HG03066 (cell line): ENCODE measurements around the gene MSRB3.
"Not testable (repeated sequence)": the region's sequence is repeated elsewhere in the genome, so short reads cannot be mapped to it uniquely, and the experiment has no call there.

ENCODE experiments used
- ATAC-seq: cut with Tn5 transposase; IDR thresholded peaks from one replicate; pipeline ENCODE4 v1.9.1; 2021; ENCODE audit warnings: low read depth; ENCODE audit not compliant: unreplicated experiment

MSRB3 gene

DNA sequence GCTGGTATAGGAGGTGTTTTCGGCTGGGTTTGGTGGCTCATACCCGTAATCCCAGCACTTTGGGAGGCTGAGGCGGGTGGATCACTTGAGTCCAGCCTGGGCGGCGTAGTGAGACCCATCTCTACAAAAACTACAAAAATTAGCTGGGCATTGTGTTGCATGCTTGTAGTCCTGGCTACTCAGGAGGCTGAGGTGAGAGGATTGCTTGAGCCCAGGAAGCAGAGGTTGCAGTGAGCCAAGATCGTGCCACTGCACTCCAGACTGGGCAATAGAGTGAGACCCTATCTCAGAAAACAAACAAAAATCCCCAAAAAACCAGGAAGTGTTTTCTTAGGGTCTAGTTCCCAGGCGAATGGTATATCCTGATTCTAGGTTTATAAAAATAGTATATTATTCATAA lies 7.0 kb downstream of the MSRB3 start:
- ATAC-seq = not testable (repeated sequence)

DNA sequence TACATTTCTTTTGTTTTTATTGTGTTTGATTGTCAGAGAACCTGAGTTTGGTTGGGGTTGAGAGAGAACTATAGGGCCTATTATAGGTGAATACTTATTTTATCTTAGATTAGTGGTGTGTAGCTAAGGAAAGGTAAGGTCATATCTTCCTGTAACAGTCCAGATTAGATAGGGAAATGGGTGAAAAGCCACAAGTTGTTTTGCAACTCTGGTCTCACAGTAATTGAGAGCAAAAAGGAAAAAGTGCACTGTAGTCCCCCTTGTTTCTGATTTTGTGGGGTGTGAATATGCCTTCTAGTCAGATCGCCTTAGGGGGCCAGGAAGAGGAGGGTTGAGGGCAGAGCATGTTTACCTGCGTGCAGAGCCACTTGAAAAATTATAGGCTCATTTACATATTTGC lies 8.9 kb downstream of the MSRB3 start:
- ATAC-seq = no peak

DNA sequence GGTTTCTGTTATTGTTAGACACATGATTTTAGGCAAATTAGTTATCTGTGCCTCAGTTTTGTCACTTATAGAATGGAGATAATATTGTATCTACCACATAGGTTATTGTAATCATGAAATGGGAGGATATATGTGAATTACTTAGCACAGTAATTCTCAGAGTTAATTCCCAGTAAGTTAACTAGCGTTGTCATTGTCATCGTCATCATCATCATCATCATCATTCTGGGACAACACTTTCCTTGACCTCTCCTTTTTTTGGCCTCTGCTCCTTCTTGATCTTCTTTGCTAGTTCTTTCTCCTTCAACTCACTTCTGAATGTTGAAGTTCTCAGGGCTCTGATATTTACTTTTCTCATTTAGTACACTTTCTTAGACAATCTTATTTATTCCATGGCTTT lies 13.8 kb downstream of the MSRB3 start:
- no peak for ATAC-seq

DNA sequence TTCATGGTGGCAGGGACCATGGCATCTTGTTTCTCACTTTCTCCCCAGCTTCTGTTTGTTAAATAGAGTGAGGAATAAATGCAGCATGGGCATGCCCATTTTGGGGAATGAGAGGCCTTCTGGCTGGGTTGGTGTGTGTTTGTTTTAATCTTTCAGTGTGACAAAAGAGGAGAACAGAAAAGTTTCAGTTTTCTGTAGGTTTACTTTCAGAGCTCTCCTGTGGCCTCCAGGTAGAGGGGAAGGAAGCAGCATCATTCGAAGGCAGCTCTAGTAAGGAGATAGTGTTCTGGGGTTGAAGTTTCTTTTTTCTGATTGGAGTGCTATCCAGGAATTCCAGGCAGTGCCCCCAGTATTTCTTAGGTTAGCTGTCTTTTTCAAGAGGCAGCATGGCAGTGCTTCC lies 15.3 kb downstream of the MSRB3 start:
- ATAC-seq = no peak

DNA sequence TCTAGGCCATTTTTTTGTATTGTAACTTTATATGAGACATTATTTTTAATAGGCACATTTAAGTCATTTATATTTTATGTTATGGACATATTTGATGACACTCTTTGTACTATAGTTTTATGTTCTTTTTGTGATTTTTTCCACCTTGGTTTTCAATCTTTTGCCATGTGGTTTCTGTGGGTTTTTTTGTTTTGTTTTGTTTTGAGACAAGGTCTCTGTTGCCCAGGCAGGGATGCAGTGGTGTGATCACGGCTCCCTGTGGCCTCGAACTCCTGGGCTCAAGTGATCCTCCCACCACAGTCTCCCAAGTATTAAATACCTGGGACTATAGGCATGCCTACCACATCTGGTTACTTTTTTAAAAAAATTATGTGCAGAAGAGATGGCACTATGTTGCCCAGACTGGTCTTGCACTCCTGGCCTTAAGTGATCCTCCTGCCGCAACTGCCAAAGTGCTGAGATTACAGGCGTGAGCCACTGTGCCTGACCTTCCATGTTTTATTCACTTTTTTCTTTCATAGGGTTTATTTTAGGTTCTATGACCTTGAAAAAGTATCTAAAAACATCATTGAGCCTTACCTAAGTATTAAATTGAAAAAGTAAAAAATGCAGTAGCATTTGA lies 16.3 kb downstream of the MSRB3 start:
- no peak for ATAC-seq

DNA sequence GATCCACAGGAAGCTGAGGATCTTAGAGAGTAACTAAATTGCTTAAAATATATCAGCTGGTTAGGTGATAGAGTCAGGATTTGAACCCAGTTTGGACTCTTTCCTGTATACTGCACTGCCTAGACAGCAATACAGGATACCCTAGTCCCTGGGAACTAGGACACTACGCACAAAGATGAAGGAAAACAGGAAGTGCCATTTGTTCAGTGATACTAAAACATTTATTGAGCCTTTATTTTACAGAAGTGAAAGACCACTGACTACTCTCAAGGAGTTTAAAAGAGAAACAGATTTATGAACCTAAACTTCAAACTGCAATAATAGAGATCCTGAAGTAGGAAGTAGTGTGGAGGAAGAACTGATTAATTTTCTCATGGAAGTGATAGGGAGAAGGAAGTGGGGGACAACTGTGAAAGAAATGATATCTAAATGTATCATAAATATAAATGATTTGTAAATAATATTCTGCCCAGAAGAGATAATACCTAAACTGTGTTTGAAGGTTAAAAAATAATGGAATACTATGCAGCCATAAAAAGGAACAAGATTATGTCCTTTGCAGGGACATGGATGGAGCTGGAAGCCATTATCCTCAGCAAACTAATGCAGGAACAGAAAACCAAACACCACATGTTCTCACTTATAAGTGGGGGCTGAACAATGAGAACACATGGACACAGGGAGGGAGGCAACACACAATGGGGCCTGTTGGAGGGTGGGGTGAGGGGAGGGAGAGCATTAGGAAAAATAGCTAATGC lies 18.2 kb downstream of the MSRB3 start:
- ATAC-seq = no peak

DNA sequence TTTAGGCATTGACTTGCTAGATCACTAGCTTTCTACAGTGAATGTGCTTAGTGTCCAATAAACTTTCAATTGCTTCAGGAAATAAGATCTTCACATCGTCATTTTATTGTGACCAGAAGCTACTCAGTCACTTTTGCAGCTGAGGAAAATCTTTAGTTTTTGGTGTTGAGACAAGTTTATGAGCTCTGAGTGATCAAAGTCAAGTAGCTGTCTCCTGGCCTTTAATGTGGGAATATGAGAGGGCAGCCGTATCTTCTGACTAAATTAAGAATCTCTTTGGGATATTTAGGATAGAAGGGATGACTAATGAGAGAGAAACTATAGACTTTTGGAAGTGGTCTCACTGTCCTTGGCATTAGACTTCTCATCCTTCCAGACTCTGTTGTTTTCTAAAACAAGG lies 21.6 kb downstream of the MSRB3 start:
- ATAC-seq = no peak

DNA sequence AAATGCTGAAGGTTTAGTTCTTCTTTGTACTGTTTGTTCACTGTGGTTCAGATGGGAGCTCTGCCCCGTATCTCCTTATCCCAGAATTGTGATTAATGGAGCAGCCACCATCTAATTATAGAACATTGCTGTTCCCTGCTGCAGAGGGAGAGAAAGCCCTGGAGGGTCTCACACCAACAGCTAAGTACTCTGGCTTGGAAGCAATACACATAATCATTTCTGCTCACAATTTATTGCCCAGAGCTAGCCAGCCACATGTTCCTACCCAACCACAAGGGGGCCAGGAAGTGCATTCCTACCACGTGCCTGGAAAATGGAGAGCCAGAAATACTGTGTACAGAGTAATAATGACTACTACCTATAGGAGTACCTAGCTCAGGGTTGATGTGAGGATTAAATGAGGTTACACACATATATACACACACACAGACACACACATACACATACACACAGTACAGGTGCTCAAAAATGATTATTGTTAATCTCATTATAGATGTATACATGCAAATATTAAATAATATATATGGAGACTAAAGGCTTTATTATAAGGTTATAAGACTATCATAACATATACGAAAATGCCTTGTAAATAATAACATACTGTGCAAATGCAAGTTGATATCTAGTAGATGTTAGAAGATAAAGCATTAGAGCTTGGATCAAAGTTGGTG lies 22.3 kb downstream of the MSRB3 start:
- no peak for ATAC-seq

DNA sequence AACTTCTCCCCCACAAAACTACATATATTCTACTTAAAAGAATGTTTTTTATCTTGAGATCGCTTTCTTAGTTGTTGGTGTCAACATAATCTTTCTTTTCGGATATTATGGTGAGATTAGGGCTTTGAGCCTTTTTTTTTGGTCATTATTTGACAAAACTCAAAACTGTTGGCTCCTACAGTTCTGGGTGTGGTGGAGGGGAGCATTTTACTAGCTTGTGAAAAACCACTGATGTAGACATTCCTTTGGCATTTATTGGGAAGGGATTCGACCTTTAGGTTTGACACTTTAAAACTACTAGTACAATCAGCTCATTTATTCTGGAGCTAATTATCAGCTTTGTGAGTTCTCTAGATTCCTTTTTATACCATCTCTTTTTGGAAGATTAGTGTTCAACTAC lies 24.4 kb downstream of the MSRB3 start:
- no peak for ATAC-seq

DNA sequence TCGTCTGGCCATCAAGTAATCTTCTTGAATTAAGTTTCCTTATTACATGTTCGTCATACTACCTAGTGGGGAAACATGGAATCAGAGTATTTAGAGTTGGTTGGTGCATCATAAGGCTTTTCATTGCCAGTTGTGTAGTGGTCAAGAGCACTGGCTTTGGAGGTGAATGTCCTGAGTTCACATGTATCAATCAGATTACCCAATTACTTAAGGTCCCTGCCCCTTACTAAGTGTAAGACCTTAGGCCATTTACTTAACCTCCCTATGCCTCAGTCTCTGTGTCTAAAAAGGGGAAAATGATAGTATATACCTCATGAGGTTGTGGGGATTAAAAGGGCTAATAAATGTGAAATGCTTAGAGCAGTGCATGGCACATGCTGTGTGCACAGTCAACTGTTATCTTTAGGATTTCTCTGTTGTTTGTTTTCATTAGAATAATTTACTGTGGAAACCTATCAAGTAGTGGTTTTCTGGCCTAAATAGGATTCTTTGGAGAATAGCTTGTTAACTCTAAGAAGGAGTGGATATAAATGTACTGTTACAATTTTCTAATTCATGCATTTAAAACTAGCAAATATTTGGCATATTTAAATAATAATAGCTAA lies 27.0 kb downstream of the MSRB3 start:
- no peak for ATAC-seq

DNA sequence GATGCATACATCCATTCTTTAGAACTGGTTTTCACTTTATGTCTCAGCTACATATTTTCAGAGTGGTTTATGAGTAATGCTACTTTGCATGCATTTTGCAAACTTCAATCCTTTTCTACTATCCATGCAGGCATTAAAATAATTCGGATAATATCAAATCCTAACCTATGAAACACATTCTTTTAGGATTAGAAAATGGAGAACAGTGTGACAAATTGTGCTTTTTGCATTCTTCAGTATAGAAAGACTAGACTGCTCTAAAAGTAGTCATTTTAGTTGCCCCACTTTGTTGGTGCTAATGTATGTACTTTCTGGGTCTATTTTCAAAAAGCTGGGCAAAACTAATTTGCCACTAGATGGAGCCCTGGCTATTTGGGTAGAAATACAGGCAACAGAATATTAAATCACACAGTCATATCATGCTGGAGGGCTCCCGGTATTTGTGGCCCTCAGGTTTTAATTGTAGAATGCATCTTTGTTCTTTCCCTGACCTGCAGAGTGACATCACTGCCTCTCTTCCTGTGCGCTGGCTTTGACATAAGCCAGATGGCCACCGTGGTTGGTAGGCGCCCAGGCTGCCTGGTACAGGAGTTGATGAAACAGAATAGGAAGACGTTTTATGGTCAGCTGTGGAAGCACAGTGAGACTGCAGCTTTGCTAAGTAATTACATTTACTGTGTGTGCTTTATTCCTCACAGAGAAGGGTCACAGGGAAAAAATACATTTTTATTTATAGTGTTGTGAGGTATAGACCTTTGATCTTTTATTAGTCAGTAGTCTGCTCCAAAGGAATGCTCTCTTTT lies 28.1 kb downstream of the MSRB3 start:
- no peak for ATAC-seq

DNA sequence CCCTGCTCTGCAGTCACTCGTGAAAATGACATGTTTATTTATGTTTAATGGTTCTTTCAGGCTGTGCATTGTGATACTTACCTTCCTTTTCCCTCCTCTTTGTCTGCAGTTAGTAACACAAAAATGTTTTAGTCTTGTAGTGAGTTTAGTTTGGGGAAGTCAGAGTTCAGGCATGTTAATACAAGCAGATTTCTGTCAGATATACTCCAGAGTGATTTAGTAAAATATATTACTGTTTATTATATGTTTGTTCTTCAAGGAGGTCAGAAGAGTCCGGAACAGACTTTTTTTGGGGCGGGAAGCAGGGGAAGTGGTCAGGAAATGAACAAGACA lies 28.7 kb downstream of the MSRB3 start:
- ATAC-seq = no peak

DNA sequence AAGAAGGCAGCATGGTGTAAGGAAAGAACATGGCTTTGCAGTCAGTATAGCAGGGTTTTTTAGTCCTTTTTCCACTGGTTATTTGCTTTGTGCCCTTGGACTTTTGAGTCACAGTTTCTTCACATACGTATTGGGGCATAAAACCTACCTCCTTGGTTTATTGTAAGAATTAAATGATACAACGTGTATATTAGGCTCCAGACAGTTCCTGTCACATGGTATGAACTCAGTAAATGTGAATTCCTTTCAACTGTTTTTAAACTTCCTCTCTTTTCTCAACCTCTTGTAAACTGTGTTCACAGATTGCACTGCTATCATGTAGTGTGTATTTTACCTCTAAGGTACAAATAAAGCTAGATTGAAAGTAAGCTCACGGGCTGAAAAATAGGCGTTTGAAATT lies 29.5 kb downstream of the MSRB3 start:
- ATAC-seq = no peak

DNA sequence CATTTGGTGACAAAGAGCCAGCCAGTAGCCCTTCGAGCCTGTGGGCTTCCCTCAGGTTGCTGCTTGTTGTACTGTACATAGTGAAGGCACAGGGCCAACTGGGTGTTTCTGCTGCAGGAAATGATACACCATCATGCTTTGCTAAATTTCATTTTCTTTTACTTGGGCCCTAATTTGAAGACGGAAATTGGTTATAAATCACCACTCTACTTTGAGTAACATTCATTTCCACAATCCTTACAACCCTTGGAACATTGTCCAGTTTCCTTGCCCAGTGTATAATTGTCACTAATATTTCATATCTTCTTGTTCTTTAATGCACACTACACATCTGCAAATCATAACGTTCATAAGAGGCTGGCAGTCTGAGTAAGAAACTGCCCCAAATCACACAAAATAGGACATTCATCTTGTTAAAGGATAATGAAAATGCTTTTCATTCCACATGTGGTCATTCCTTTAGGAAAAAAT lies 30.2 kb downstream of the MSRB3 start:
- ATAC-seq = no peak

DNA sequence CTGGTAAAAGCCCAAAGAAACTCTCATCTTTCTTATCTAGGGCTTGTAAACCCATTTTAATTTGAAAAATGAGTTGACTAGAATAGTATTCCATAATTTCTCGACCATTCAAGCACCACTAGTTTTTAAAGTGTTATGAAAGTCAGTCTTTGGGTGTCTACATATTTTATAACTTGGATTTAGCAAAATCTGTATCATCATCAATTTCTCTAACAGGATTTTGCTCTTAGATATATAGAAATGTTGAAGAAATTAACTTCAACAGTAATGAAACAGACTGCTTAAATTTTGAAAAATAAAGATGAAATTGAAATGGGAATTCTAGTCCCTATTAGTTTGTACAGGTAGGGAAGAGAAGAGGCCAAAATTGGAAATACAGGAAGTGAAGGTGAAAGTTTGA lies 32.8 kb downstream of the MSRB3 start:
- ATAC-seq = no peak

DNA sequence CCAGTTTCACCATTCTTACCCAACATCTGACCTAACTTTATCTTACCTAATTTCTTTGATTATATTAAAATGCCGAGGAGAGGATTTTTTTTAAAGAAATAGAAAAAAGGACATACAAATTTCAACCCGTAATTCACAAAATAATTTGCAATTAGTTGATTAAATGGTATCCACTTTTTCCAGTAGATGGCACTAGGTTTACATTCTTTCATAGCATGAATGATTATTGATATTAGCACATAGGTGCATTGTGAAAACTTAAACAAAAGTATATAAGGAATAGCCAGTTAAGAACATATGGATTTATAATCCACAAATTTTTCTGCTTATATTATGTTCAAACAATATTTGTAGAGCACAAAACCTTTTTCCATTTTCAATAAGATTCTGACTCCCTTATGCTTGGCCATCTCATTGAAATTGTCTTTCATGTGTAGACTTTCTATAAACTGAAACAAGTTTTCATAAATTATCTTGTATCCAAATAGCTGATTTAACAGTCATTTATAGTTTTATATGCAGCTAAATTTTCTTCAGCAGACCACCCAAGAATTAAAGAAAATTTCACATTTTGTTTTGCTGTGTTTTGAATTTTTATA lies 35.3 kb downstream of the MSRB3 start:
- ATAC-seq = no peak

DNA sequence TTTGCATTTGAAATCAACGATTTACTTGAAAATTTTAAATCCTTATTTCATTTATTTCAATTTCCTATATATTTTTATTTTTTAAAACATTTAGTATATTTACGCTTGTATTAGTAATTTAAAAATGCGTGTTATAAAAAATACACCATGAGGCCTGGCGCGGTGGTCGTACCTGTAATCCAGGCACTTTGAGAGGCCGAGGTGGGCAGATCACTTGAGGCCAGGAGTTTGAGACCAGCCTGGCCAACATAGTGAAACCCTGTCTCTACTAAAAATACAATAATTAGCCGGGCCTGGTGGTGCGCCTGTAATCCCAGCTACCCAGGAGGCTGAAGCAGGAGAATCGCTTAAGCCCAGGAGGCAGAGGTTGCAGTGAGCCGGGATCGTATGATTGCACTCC lies 36.8 kb downstream of the MSRB3 start:
- not testable (repeated sequence) for ATAC-seq

DNA sequence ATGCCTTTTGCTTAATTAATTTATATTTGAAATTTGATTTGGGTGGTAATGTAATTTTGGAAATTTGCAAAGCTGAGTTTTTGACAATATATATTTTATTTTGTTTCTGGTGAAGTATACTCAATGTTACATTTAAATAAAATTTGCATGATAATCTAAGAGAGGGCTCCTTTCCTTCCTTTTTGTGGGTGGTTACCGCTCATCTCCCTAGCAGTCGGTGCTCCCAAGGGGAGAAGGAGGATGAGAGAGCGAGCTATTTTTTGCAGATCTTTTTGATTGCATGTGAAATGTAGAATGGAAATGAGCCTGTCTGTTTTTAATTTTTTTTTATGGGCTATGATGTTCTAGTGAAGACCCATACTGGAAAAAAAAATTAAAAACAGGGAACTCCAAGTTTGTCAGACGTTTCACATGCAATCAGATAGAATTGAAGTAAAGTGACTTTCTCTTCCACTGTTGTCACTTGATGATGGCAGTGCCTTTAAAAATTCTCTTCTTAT lies 39.8 kb downstream of the MSRB3 start:
- no peak for ATAC-seq

DNA sequence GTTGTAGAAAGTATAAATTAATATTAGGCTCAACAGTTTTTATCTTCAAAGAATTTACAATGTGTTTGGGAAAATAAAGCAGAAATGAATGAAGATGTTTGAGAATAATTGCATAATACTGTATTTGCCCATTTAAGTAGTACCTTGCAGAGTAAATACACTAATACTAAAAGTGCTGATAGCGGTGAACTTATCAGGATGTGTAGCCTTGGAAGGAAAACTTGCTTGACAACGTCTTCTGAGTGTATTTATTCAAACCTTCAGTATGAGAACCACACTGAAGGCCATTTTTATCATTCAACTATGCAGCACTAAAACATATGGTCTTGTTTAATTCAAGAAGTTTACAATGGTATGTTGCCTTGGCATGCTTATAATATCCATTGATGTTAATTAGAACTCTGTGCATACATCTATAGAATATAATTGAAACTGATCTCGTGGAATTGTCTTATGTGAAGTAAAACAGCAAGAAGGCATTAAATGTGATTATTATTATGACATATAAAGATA lies 41.3 kb downstream of the MSRB3 start:
- ATAC-seq = no peak

DNA sequence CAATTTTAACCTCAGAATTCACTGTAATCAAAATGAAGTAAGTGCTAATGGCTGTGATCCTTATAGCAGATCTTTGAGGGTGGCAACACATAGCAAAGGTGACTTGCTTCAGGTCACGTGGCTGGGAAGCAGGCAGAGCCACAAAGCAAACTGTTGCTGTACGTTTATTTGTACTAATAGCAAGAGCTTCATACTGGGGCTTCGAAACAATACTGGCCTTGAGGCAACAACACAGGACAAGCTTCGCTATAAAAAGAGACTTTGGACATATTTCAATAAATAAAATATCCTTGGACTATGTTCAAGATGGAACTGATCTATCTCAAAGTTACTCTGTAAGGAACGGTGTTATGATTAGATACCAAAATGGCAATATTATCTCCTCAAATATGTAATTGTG lies 44.6 kb downstream of the MSRB3 start:
- no peak for ATAC-seq
